K562 (cell line): ENCODE data around the gene PM20D1. TPM values are rescaled to one million over a fixed set of nuclear protein-coding genes. Genes with fewer than 3 reads are reported as not detected.

Source experiments
- ATAC-seq: fragments of 200-7000 bp; cut with Tn5 transposase; 3 replicates; pipeline ENCODE4 v1.9.1; 2020; ENCODE audit warnings: moderate library complexity
- BruUV-seq: library from RNA; stranded (reverse); fragments of 400-500 nt; replicated peaks from 2 replicates; lab custom pipeline; 2021; lab: Mats Ljungman, UMichigan
- CTCF ChIA-PET: fragments of 300-600 bp; formaldehyde crosslinking; extraction: SDS; loops from one replicate; lab custom pipeline; 2021; ENCODE audit warnings: low intra/inter-chr PET ratio; lab: Yijun Ruan, JAX
- POLR2A ChIA-PET: fragments of 300-600, 350-650 bp; sonication (Branson Sonifier 250); formaldehyde crosslinking; extraction: SDS; loops from one replicate; lab custom pipeline; 2021; ENCODE audit warnings: antibody characterized with exemption, inconsistent platforms; lab: Yijun Ruan, JAX
- DNase-seq, 4 experiments: peaks; one replicate each; pipeline versions ENCODE4 v3.0.0 to v3.0.0-alpha.2; 2011 to 2018; ENCODE audit warnings: low spot score in 3 of 4, mixed read lengths in 3 of 4; ENCODE audit errors: extremely low read depth in 1 of 4
- FAIRE-seq: peaks from 2 replicates; lab custom pipeline; 2011; peaks lifted over from hg19 to GRCh38; lab: Jason Lieb, UNC
- H2AFZ ChIP-seq: 2 replicates; pipeline ENCODE4 v1.6.0; 2011; ENCODE audit warnings: low read depth, low read length, control low read depth, inconsistent platforms
- H3K27ac ChIP-seq: fragments of 200-600 bp; 3 replicates; pipeline ENCODE4 v1.8.0; 2011; ENCODE audit warnings: low read depth, mild to moderate bottlenecking, control low read depth, inconsistent platforms, low read length, moderate library complexity, mixed read lengths; ENCODE audit errors: extremely low read depth
- H3K27me3 ChIP-seq, 2 experiments: fragments of 300-600 bp in 1 of 2; 2 replicates in 1 of 2; 3 replicates in 1 of 2; pipeline versions ENCODE4 v1.6.0 to v1.8.0; 2011; ENCODE audit warnings: inconsistent platforms in 2 of 2, low read length in 2 of 2, mild to moderate bottlenecking in 1 of 2, mixed read lengths in 1 of 2, moderate library complexity in 1 of 2; ENCODE audit not compliant: control insufficient read depth in 2 of 2, insufficient read depth in 2 of 2
- H3K36me3 ChIP-seq: fragments of 300-600 bp; 3 replicates; pipeline ENCODE4 v1.8.0; 2011; ENCODE audit warnings: mild to moderate bottlenecking, low read length, inconsistent platforms; ENCODE audit not compliant: control insufficient read depth, insufficient read depth
- H3K4me1 ChIP-seq, 2 experiments: fragments of 200-600 bp in 1 of 2; replicated peaks in 1 of 2; 2 replicates in 1 of 2; 3 replicates in 1 of 2; pipeline versions ENCODE4 v1.5.1 to v1.8.0; 2011; ENCODE audit warnings: inconsistent platforms in 2 of 2, low read length in 2 of 2, mild to moderate bottlenecking in 1 of 2, mixed read lengths in 1 of 2, moderate library complexity in 1 of 2; ENCODE audit not compliant: control insufficient read depth in 2 of 2, insufficient read depth in 2 of 2
- H3K4me2 ChIP-seq: 2 replicates; pipeline ENCODE4 v1.6.1; 2011; ENCODE audit warnings: low read length, control low read depth, inconsistent platforms, mixed read lengths; ENCODE audit not compliant: insufficient read depth
- H3K4me3 ChIP-seq: fragments of 200-600 bp; sonication (generic), shearing (Covaris generic); 2 replicates; pipeline ENCODE4 v1.5.1; 2016; ENCODE audit warnings: control low read depth, inconsistent platforms
- H3K79me2 ChIP-seq: fragments of 200-600 bp; 3 replicates; pipeline ENCODE4 v1.8.0; 2011; ENCODE audit warnings: low read length, inconsistent platforms; ENCODE audit not compliant: control insufficient read depth, insufficient read depth
- H3K9ac ChIP-seq, 2 experiments: 2 replicates each; pipeline versions ENCODE4 v1.6.0 to v1.6.1; 2011; ENCODE audit warnings: low read depth in 2 of 2, low read length in 2 of 2, control low read depth in 1 of 2, inconsistent platforms in 1 of 2, mild to moderate bottlenecking in 1 of 2, mixed read lengths in 1 of 2; ENCODE audit not compliant: insufficient read depth in 1 of 2
- H3K9me1 ChIP-seq: one replicate; pipeline ENCODE4 v1.6.0; 2011; ENCODE audit warnings: inconsistent platforms, mild to moderate bottlenecking, low read length, moderate library complexity; ENCODE audit not compliant: control insufficient read depth, insufficient read depth
- H3K9me3 ChIP-seq: replicated peaks from 2 replicates; pipeline ENCODE4 v1.5.1; 2011; ENCODE audit warnings: low read depth, low read length, inconsistent platforms; ENCODE audit not compliant: control insufficient read depth, insufficient read depth
- H4K20me1 ChIP-seq: replicated peaks from 2 replicates; pipeline ENCODE4 v1.6.1; 2011; ENCODE audit warnings: low read length, inconsistent platforms, mixed read lengths; ENCODE audit not compliant: control insufficient read depth, insufficient read depth
- CBFA2T3 ChIP-seq: fragments of 450-650 bp; IDR thresholded peaks from 2 replicates; pipeline ENCODE4 v1.6.1; 2017
- CHD2 ChIP-seq: IDR thresholded peaks from 2 replicates; pipeline ENCODE4 v1.6.1; 2011; ENCODE audit warnings: low read depth, low read length
- ELF2 ChIP-seq: fragments of 250-450 bp; sonication (Bioruptor Pico); IDR thresholded peaks from 2 replicates; pipeline ENCODE4 v1.5.0; 2021; ENCODE audit warnings: mild to moderate bottlenecking
- ESRRA ChIP-seq: fragments of 450-650 bp; IDR thresholded peaks from 2 replicates; pipeline ENCODE4 v1.6.1; 2014; ENCODE audit warnings: low read depth, mild to moderate bottlenecking, moderate library complexity, borderline replicate concordance
- POLR2AphosphoS2 ChIP-seq: IDR thresholded peaks from 2 replicates; pipeline ENCODE4 v1.6.1; 2012; ENCODE audit warnings: low read length, improper control_type of control experiment
- RB1 ChIP-seq: fragments of 450-650 bp; IDR thresholded peaks from 2 replicates; pipeline ENCODE4 v1.6.1; 2017; ENCODE audit warnings: low read depth, mild to moderate bottlenecking
- SPI1 ChIP-seq: IDR thresholded peaks from 2 replicates; pipeline ENCODE4 v1.6.1; 2011; ENCODE audit warnings: low read depth, low read length, control low read depth, borderline replicate concordance
- ZFP1 ChIP-seq: fragments of 450-650 bp; formaldehyde crosslinking; IDR thresholded peaks from 2 replicates; pipeline ENCODE4 v1.4.0; 2020; ENCODE audit warnings: mild to moderate bottlenecking, mixed read lengths
- ZNF79 ChIP-seq: fragments of 250-450 bp; sonication (Bioruptor Pico); IDR thresholded peaks from 2 replicates; pipeline ENCODE4 v1.4.0; 2020; ENCODE audit warnings: low read depth, mild to moderate bottlenecking, moderate library complexity
- WGBS: fragments of 100-300 bp; shearing (Covaris generic); methylation state at CpG from one replicate; pipeline ENCODE4 v1.1.6; 2016; ENCODE audit warnings: low coverage, mixed read lengths; ENCODE audit not compliant: insufficient coverage; ENCODE audit errors: missing lambda C conversion rate; 5-methylcytosine and 5-hydroxymethylcytosine counted together
- in situ Hi-C: fragments of 300-500 bp; cut with MboI; formaldehyde crosslinking; loops from 4 replicates; pipeline ENCODE4 v1.15.0; 2018; ENCODE audit warnings: inconsistent platforms, mixed read lengths
- intact Hi-C: fragments of 100-400 bp; cut with micrococcal nuclease; formaldehyde crosslinking; loops from 2 replicates; pipeline ENCODE4 v1.14.2; 2022
- polyA plus RNA-seq, 8 experiments: library from polyadenylated mRNA; depleted of rRNA in 4 of 8; stranded (reverse) in 5 of 8; unstranded in 3 of 8; fragments of >200 nt; fragmentation: Nextera tagmentation in 2 of 8; fragmentation: Illumina TruSeq in 1 of 8; extraction: Ambion mirVana in 2 of 8; extraction: Trizol in 1 of 8; gene quantifications; 2 replicates each; pipeline versions ENCODE4 v1.2.1 to v1.2.3, GENCODE V29; 2011 to 2014; ENCODE audit warnings: inconsistent platforms in 1 of 8, missing spikeins in 1 of 8
- total RNA-seq, 7 experiments: library from RNA; depleted of rRNA in 6 of 7; stranded (reverse); fragments of >200 nt in 6 of 7; fragmentation: Illumina TruSeq in 2 of 7; extraction: Trizol in 2 of 7; gene quantifications; 2 replicates each; pipeline versions ENCODE4 v1.2.1 to v1.2.3, GENCODE V29; 2011 to 2021; ENCODE audit warnings: low replicate concordance in 1 of 7
- TF ChIP-seq, protein P1 (sequence below): fragments of 450-650 bp; IDR thresholded peaks from 2 replicates; pipeline ENCODE4 v1.6.1; 2016
- TF ChIP-seq, protein P2 (sequence below): sonication (generic); formaldehyde crosslinking; IDR thresholded peaks from 2 replicates; pipeline ENCODE4 v1.8.0; 2023; ENCODE audit warnings: missing genetic modification reagents, mild to moderate bottlenecking, borderline replicate concordance
- TF ChIP-seq, protein P3 (sequence below): fragments of 250-450 bp; sonication (Bioruptor Pico); IDR thresholded peaks from 2 replicates; pipeline ENCODE4 v1.8.0; 2021; ENCODE audit warnings: mild to moderate bottlenecking, moderate library complexity

PM20D1 gene
- total and polyA plus RNA-seq, 9 of the 15 experiments (the other 6 are each of a cell fraction or from before 2014, with no cell fraction given): not detected

GRCh38 chr1:205800981-205801703 lies 48.8 kb downstream of the PM20D1 start:
- H3K9ac ChIP-seq: peak overlapping the region in 1 of 2 experiments; percentile 17; a peak in 1 of 4 replicates
- peaks cover 3% of the 10 kb centered on the region for H3K9me1 ChIP-seq
- no peaks in the 10 kb centered on the region for H3K9me3 ChIP-seq
- WGBS: 67% methylated on average over 6 of the region's 7 CpGs
- H3K79me2 ChIP-seq: no peaks in the 10 kb centered on the region
- intact Hi-C loops: no loop called here
- no TSS peak for BruUV-seq
- H2AFZ ChIP-seq: no peak overlapping the region
- DNase-seq (peak in 2 of 4 experiments; percentile 30 to 45), FAIRE-seq (no peak), ATAC-seq (peak; percentile 64)
- H3K36me3 ChIP-seq: peaks cover 37% of the 10 kb centered on the region; the same call in 2 of the 3 replicates
- H3K27ac ChIP-seq: no peak overlapping the region
- CTCF ChIA-PET: no interaction called here
- H3K4me1 ChIP-seq: peaks cover 8 to 22% of the 10 kb centered on the region in 2 experiments; a peak in 4 of 5 replicates
- POLR2A ChIA-PET: interaction anchor here (0.9 to 1.9 kb wide), 3 partner anchors 10 to 14 kb away, joined by 3 to 15 read pairs (median 3); no protein-coding TSS in a partner anchor
- H3K27me3 ChIP-seq: no peaks in the 10 kb centered on the region
- H3K4me2 ChIP-seq: no peak overlapping the region
- H3K4me3 ChIP-seq: no peak overlapping the region
- H4K20me1 ChIP-seq: peaks cover 9% of the 10 kb centered on the region
- in situ Hi-C loops: no loop called here
- TF ChIP-seq POLR2AphosphoS2: no peak
- TF ChIP-seq, protein P1, sequence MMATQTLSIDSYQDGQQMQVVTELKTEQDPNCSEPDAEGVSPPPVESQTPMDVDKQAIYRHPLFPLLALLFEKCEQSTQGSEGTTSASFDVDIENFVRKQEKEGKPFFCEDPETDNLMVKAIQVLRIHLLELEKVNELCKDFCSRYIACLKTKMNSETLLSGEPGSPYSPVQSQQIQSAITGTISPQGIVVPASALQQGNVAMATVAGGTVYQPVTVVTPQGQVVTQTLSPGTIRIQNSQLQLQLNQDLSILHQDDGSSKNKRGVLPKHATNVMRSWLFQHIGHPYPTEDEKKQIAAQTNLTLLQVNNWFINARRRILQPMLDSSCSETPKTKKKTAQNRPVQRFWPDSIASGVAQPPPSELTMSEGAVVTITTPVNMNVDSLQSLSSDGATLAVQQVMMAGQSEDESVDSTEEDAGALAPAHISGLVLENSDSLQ: no peak
- no peak for TF ChIP-seq ZFP1 (CRISPR knock-in tag)
- no peak for TF ChIP-seq ESRRA
- TF ChIP-seq ELF2: no peak
- TF ChIP-seq, protein P2, sequence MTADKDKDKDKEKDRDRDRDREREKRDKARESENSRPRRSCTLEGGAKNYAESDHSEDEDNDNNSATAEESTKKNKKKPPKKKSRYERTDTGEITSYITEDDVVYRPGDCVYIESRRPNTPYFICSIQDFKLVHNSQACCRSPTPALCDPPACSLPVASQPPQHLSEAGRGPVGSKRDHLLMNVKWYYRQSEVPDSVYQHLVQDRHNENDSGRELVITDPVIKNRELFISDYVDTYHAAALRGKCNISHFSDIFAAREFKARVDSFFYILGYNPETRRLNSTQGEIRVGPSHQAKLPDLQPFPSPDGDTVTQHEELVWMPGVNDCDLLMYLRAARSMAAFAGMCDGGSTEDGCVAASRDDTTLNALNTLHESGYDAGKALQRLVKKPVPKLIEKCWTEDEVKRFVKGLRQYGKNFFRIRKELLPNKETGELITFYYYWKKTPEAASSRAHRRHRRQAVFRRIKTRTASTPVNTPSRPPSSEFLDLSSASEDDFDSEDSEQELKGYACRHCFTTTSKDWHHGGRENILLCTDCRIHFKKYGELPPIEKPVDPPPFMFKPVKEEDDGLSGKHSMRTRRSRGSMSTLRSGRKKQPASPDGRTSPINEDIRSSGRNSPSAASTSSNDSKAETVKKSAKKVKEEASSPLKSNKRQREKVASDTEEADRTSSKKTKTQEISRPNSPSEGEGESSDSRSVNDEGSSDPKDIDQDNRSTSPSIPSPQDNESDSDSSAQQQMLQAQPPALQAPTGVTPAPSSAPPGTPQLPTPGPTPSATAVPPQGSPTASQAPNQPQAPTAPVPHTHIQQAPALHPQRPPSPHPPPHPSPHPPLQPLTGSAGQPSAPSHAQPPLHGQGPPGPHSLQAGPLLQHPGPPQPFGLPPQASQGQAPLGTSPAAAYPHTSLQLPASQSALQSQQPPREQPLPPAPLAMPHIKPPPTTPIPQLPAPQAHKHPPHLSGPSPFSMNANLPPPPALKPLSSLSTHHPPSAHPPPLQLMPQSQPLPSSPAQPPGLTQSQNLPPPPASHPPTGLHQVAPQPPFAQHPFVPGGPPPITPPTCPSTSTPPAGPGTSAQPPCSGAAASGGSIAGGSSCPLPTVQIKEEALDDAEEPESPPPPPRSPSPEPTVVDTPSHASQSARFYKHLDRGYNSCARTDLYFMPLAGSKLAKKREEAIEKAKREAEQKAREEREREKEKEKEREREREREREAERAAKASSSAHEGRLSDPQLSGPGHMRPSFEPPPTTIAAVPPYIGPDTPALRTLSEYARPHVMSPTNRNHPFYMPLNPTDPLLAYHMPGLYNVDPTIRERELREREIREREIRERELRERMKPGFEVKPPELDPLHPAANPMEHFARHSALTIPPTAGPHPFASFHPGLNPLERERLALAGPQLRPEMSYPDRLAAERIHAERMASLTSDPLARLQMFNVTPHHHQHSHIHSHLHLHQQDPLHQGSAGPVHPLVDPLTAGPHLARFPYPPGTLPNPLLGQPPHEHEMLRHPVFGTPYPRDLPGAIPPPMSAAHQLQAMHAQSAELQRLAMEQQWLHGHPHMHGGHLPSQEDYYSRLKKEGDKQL (CRISPR knock-in tag): no peak
- TF ChIP-seq, protein P3, sequence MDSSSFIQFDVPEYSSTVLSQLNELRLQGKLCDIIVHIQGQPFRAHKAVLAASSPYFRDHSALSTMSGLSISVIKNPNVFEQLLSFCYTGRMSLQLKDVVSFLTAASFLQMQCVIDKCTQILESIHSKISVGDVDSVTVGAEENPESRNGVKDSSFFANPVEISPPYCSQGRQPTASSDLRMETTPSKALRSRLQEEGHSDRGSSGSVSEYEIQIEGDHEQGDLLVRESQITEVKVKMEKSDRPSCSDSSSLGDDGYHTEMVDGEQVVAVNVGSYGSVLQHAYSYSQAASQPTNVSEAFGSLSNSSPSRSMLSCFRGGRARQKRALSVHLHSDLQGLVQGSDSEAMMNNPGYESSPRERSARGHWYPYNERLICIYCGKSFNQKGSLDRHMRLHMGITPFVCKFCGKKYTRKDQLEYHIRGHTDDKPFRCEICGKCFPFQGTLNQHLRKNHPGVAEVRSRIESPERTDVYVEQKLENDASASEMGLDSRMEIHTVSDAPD: no peak
- TF ChIP-seq CBFA2T3: no peak
- TF ChIP-seq RB1: no peak
- TF ChIP-seq ZNF79 (CRISPR knock-in tag): no peak
- no peak for TF ChIP-seq SPI1
- TF ChIP-seq CHD2: no peak
